Measurements from ENCODE around the gene SAA2.
"Not testable (repeated sequence)": the region's sequence is repeated elsewhere in the genome, so short reads cannot be mapped to it uniquely, and the experiment has no call there.

The SAA2 gene

GRCh38 chr11:18269252-18269651 is 20.8 kb upstream of the SAA2 start:
- not testable (repeated sequence) for H3K4me3 ChIP-seq (ENCODE audit: low read depth in 1 of 2, low read length in 2 of 2); H3K4me1 ChIP-seq (ENCODE audit: control insufficient read depth in 1 of 2, insufficient read depth in 2 of 2, low read length in 2 of 2); H3K27ac ChIP-seq (ENCODE audit: low read depth, low read length); H3K36me3 ChIP-seq (ENCODE audit: control insufficient read depth in 1 of 2, insufficient read depth in 2 of 2, low read length in 2 of 2); H3K9me3 ChIP-seq (ENCODE audit: control insufficient read depth in 1 of 2, low read length in 2 of 2); H3K9ac ChIP-seq (ENCODE audit: low read depth in 1 of 2, low read length in 2 of 2); H3K27me3 ChIP-seq (ENCODE audit: control insufficient read depth in 1 of 2, insufficient read depth in 2 of 2, low read length in 2 of 2)

DNA sequence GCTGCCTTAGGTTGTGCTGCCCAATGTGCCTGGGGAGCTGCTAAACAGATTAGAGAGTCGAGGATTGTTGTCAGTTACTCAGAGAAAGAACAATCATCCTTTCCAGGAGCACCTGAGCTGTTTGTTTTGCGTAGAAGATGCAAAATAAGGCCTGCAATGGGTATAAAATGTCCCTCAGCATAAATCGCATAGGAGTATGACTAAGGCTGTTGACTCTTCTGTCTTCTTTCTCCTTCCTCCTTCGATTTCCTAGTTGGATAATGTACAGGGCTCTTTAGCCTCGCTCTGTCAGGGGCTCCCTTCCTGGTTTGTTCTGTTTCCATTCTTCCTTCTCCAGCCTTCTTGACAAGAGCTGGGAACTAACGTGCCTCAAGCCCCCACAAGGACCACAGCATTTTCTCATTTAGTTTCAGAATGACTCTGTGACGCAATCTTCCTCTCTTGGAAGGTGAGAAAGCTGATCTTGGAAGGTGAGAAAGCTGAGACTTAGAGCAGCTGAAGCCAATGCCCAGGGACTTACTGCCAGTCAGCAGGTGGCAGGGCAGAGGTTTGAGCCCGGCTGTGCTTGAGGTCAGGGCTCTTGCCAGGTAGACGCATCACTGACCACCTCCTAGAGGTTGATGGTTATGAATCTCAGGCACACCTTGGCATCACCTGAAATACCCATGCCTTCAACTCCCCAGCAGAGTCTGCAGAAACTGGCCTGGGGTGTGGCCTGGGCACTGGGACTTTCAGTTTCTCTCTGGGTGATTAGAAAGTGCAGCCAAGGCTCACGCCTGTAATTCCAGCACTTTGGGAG is 19.1 kb upstream of the SAA2 start:
- not testable (repeated sequence) for H3K9ac ChIP-seq (ENCODE audit: low read depth in 1 of 2, low read length in 2 of 2); H3K27ac ChIP-seq (ENCODE audit: low read depth, low read length); H3K4me1 ChIP-seq (ENCODE audit: control insufficient read depth in 1 of 2, insufficient read depth in 2 of 2, low read length in 2 of 2); H3K36me3 ChIP-seq (ENCODE audit: control insufficient read depth in 1 of 2, insufficient read depth in 2 of 2, low read length in 2 of 2); H3K4me3 ChIP-seq (ENCODE audit: low read depth in 1 of 2, low read length in 2 of 2); H3K9me3 ChIP-seq (ENCODE audit: control insufficient read depth in 1 of 2, low read length in 2 of 2); H3K27me3 ChIP-seq (ENCODE audit: control insufficient read depth in 1 of 2, insufficient read depth in 2 of 2, low read length in 2 of 2)

GRCh38 chr11:18265949-18266348 is 17.5 kb upstream of the SAA2 start, which contains the start of gene SAA1:
TSS of gene SAA1 (plus strand) at chr11:18266264. CDS start at chr11:18266888, 624 bp downstream.
- Histone ChIP-seq H3K36me3 (ENCODE audit: control insufficient read depth in 1 of 2, insufficient read depth in 2 of 2, low read length in 2 of 2) (no peaks in the 10 kb centered on the region), H3K27me3 (ENCODE audit: control insufficient read depth in 1 of 2, insufficient read depth in 2 of 2, low read length in 2 of 2) (no peaks in the 10 kb centered on the region), H3K27ac (ENCODE audit: low read depth, low read length) (no peak within 1 kb of the TSS), H3K4me3 (ENCODE audit: low read depth in 1 of 2, low read length in 2 of 2) (no peak within 1 kb of the TSS), H3K9me3 (ENCODE audit: control insufficient read depth in 1 of 2, low read length in 2 of 2) (no peaks in the 10 kb centered on the region), H3K4me1 (ENCODE audit: control insufficient read depth in 1 of 2, insufficient read depth in 2 of 2, low read length in 2 of 2) (peaks cover 0 to 4% of the 10 kb centered on the region in 2 donors), H3K9ac (ENCODE audit: low read depth in 1 of 2, low read length in 2 of 2) (no peak within 1 kb of the TSS)

- peaks cover 4% of the 10 kb centered on the region in 2 donors for H3K4me1 ChIP-seq (ENCODE audit: control insufficient read depth in 1 of 2, insufficient read depth in 2 of 2, low read length in 2 of 2)
- no peaks in the 10 kb centered on the region for H3K9me3 ChIP-seq (ENCODE audit: control insufficient read depth in 1 of 2, low read length in 2 of 2)
- no peak overlapping the region for H3K4me3 ChIP-seq (ENCODE audit: low read depth in 1 of 2, low read length in 2 of 2)
- no peak overlapping the region for H3K9ac ChIP-seq (ENCODE audit: low read depth in 1 of 2, low read length in 2 of 2)
- H3K27ac ChIP-seq (ENCODE audit: low read depth, low read length), result no peak overlapping the region
- H3K36me3 ChIP-seq (ENCODE audit: control insufficient read depth in 1 of 2, insufficient read depth in 2 of 2, low read length in 2 of 2), result no peaks in the 10 kb centered on the region
- no peaks in the 10 kb centered on the region for H3K27me3 ChIP-seq (ENCODE audit: control insufficient read depth in 1 of 2, insufficient read depth in 2 of 2, low read length in 2 of 2)
Observed at GRCh38 chr11:18264677-18265555, 16.4 kb upstream of the SAA2 start.

DNA sequence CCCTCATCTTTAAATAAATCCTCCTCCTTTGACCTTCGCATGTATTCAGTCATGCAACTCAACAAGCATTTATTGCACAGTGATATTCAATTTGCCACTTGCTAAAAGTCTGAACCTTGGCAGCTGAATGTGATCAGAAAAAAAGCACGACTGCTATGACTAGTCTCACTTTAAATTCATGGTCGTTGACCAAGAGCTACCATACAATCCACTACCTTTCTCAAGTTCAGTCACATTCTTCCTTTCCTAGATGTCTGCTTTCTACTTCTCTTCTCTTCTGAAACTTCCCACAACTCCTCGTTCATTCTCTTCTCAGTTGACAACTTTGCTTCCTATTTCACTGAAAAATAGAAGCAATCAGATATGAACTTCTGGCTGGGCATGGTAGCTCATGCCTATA is 15.6 kb upstream of the SAA2 start:
- Histone ChIP-seq H3K27me3 (ENCODE audit: control insufficient read depth in 1 of 2, insufficient read depth in 2 of 2, low read length in 2 of 2) (no peaks in the 10 kb centered on the region), H3K4me3 (ENCODE audit: low read depth in 1 of 2, low read length in 2 of 2) (no peak overlapping the region), H3K36me3 (ENCODE audit: control insufficient read depth in 1 of 2, insufficient read depth in 2 of 2, low read length in 2 of 2) (no peaks in the 10 kb centered on the region), H3K4me1 (ENCODE audit: control insufficient read depth in 1 of 2, insufficient read depth in 2 of 2, low read length in 2 of 2) (peaks cover 4 to 12% of the 10 kb centered on the region in 2 donors), H3K27ac (ENCODE audit: low read depth, low read length) (no peak overlapping the region), H3K9me3 (ENCODE audit: control insufficient read depth in 1 of 2, low read length in 2 of 2) (no peaks in the 10 kb centered on the region), H3K9ac (ENCODE audit: low read depth in 1 of 2, low read length in 2 of 2) (no peak overlapping the region)

GRCh38 chr11:18262681-18263350 is 14.3 kb upstream of the SAA2 start:
- not testable (repeated sequence) for H3K9ac ChIP-seq (ENCODE audit: low read depth in 1 of 2, low read length in 2 of 2); H3K27ac ChIP-seq (ENCODE audit: low read depth, low read length); H3K36me3 ChIP-seq (ENCODE audit: control insufficient read depth in 1 of 2, insufficient read depth in 2 of 2, low read length in 2 of 2); H3K4me3 ChIP-seq (ENCODE audit: low read depth in 1 of 2, low read length in 2 of 2); H3K27me3 ChIP-seq (ENCODE audit: control insufficient read depth in 1 of 2, insufficient read depth in 2 of 2, low read length in 2 of 2); H3K9me3 ChIP-seq (ENCODE audit: control insufficient read depth in 1 of 2, low read length in 2 of 2)
- peaks cover 0 to 16% of the 10 kb centered on the region in 2 donors for H3K4me1 ChIP-seq (ENCODE audit: control insufficient read depth in 1 of 2, insufficient read depth in 2 of 2, low read length in 2 of 2)

- H3K9me3 ChIP-seq (ENCODE audit: control insufficient read depth in 1 of 2, low read length in 2 of 2), result no peaks in the 10 kb centered on the region
- H3K36me3 ChIP-seq (ENCODE audit: control insufficient read depth in 1 of 2, insufficient read depth in 2 of 2, low read length in 2 of 2), result no peaks in the 10 kb centered on the region
- peaks cover 0 to 16% of the 10 kb centered on the region in 2 donors for H3K4me1 ChIP-seq (ENCODE audit: control insufficient read depth in 1 of 2, insufficient read depth in 2 of 2, low read length in 2 of 2)
- no peak overlapping the region for H3K4me3 ChIP-seq (ENCODE audit: low read depth in 1 of 2, low read length in 2 of 2)
- no peak overlapping the region for H3K27ac ChIP-seq (ENCODE audit: low read depth, low read length)
- H3K9ac ChIP-seq (ENCODE audit: low read depth in 1 of 2, low read length in 2 of 2), result no peak overlapping the region
- H3K27me3 ChIP-seq (ENCODE audit: control insufficient read depth in 1 of 2, insufficient read depth in 2 of 2, low read length in 2 of 2), result no peaks in the 10 kb centered on the region
Observed at GRCh38 chr11:18261721-18262120, 13.3 kb upstream of the SAA2 start.

DNA sequence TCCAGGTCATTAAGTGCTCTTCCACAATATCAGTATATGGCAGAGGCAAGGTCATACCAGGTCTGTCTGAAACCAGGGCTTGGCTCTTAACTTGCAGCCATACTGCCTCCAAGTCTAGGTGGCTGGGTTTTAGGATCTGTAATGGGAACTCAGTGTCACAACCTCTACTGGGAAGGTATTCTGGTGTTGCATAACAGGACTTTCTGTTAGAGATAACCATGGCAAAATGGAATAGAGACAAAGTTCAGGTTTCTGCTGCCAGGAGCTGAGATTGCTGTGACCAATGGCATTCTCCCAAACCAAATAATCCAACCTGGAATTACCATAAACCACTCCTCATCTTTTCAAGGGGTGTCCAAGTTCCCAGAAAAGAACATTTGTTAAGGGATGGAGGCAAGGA is 10.8 kb upstream of the SAA2 start:
- no peak overlapping the region for H3K9ac ChIP-seq (ENCODE audit: low read depth in 1 of 2, low read length in 2 of 2)
- no peak overlapping the region for H3K27ac ChIP-seq (ENCODE audit: low read depth, low read length)
- no peaks in the 10 kb centered on the region for H3K9me3 ChIP-seq (ENCODE audit: control insufficient read depth in 1 of 2, low read length in 2 of 2)
- no peaks in the 10 kb centered on the region for H3K36me3 ChIP-seq (ENCODE audit: control insufficient read depth in 1 of 2, insufficient read depth in 2 of 2, low read length in 2 of 2)
- H3K27me3 ChIP-seq (ENCODE audit: control insufficient read depth in 1 of 2, insufficient read depth in 2 of 2, low read length in 2 of 2), result no peaks in the 10 kb centered on the region
- peaks cover 0 to 16% of the 10 kb centered on the region in 2 donors for H3K4me1 ChIP-seq (ENCODE audit: control insufficient read depth in 1 of 2, insufficient read depth in 2 of 2, low read length in 2 of 2)
- H3K4me3 ChIP-seq (ENCODE audit: low read depth in 1 of 2, low read length in 2 of 2), result no peak overlapping the region

DNA sequence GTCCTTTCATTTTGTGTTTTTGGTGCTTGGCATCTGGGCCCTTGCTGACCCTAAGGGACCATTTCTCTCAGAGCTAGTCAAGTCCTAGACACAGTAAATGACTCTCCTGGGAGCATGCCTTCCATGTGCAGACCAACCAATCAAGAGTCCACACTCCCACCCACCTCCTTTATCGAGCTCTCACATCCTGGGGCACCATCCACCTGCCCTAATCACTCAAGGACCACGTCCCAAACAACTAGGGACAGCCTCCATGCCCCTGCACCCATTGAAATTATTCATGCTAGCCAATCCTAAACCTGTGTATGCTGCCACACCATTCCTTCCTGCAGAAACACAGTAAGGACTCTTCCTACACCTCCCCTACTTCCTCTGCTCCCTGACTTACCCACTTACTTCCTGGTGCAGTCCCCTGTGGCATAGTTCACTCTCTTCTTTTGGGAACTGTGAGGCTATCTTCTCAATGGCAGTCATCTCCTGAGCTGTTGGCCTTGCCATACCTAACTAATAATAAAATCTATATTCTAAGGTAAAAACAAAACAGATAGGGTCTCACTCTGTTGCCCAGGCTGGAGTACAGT is 6.4 kb upstream of the SAA2 start:
- no peaks in the 10 kb centered on the region for H3K27me3 ChIP-seq (ENCODE audit: control insufficient read depth in 1 of 2, insufficient read depth in 2 of 2, low read length in 2 of 2)
- no peak overlapping the region for H3K4me3 ChIP-seq (ENCODE audit: low read depth in 1 of 2, low read length in 2 of 2)
- H3K36me3 ChIP-seq (ENCODE audit: control insufficient read depth in 1 of 2, insufficient read depth in 2 of 2, low read length in 2 of 2), result no peaks in the 10 kb centered on the region
- H3K9me3 ChIP-seq (ENCODE audit: control insufficient read depth in 1 of 2, low read length in 2 of 2), result no peaks in the 10 kb centered on the region
- H3K27ac ChIP-seq (ENCODE audit: low read depth, low read length), result no peak overlapping the region
- H3K9ac ChIP-seq (ENCODE audit: low read depth in 1 of 2, low read length in 2 of 2), result no peak overlapping the region
- peaks cover 0 to 12% of the 10 kb centered on the region in 2 donors for H3K4me1 ChIP-seq (ENCODE audit: control insufficient read depth in 1 of 2, insufficient read depth in 2 of 2, low read length in 2 of 2)

All from duodenal mucosa (tissue), 2 donors.